AG09309 (cell line): Measurements from ENCODE around the gene TNIK.

Source experiments
- DNase-seq: peaks from one replicate; pipeline ENCODE4 v3.0.0-alpha.2; 2010; ENCODE audit warnings: low read depth
- H3K4me3 ChIP-seq: 2 replicates; pipeline ENCODE4 v1.5.1; 2011; ENCODE audit warnings: mild to moderate bottlenecking, low read depth, low read length, moderate library complexity; ENCODE audit not compliant: control insufficient read depth
- TF ChIP-seq, protein P1 (sequence below): IDR thresholded peaks from 2 replicates; pipeline ENCODE4 v1.5.1; 2011; ENCODE audit warnings: mild to moderate bottlenecking, low read depth, low read length, inconsistent platforms; ENCODE audit not compliant: insufficient read depth, control insufficient read depth; ENCODE audit errors: missing control alignments

Gene TNIK

DNA sequence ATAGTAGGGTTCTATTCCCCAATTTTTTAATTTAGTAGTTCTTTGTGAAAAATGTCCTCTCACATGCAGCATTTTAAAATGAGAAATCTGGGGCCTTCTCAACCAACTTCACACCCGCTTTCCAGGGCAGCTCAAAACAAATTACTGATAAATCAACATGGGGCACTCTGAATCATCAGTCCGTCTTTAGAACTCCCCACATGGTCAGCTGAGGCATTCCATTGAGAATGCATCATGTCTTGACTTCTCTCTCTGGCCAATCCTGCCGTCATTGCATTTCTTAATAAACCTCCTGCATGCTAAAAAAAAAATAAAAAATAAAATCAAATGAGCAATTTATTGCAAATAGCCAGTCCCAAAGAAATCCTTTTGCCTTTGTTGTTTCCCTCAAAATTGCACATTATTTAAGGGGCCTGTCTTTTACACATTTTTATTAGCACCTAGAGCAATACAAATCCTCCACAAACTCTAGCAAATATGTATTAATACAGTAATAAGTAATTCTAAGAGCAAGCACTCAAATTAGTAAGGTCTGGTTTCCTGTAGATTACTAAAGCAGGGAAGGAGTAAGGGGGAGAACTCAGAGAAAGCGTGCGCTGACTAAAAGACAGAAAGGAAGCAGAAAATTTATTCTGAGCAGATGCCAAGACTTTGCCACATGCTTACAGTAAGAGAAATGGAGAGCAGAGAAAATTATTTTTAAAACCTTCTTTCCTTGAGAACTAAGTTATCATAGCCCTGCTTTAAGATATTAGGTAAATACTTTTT, 175.7 kb downstream of the TNIK start:
- no peak overlapping the region for H3K4me3 ChIP-seq
- TF ChIP-seq, protein P1, sequence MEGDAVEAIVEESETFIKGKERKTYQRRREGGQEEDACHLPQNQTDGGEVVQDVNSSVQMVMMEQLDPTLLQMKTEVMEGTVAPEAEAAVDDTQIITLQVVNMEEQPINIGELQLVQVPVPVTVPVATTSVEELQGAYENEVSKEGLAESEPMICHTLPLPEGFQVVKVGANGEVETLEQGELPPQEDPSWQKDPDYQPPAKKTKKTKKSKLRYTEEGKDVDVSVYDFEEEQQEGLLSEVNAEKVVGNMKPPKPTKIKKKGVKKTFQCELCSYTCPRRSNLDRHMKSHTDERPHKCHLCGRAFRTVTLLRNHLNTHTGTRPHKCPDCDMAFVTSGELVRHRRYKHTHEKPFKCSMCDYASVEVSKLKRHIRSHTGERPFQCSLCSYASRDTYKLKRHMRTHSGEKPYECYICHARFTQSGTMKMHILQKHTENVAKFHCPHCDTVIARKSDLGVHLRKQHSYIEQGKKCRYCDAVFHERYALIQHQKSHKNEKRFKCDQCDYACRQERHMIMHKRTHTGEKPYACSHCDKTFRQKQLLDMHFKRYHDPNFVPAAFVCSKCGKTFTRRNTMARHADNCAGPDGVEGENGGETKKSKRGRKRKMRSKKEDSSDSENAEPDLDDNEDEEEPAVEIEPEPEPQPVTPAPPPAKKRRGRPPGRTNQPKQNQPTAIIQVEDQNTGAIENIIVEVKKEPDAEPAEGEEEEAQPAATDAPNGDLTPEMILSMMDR, result no peak
- peak; percentile 82 for DNase-seq

DNA sequence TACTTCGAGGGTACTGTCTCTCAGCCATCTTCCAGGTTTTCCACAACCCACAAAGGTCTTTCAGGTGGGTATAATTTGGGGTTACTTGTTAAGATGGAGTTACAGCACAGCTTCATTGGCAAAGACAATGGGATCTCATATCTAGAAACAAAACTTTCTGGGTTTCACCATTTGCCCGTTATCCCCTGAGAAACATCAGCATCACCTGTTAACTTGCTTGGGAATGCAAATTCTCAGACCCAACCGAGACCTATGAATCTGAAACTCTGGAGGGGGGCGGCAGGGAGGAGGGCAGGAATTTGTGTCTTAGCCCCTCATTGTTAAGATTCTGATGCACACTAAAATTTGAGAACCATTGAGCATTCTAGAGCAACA, 176.4 kb downstream of the TNIK start:
- no peak for DNase-seq
- TF ChIP-seq, protein P1, result no peak
- H3K4me3 ChIP-seq, result no peak overlapping the region

DNA sequence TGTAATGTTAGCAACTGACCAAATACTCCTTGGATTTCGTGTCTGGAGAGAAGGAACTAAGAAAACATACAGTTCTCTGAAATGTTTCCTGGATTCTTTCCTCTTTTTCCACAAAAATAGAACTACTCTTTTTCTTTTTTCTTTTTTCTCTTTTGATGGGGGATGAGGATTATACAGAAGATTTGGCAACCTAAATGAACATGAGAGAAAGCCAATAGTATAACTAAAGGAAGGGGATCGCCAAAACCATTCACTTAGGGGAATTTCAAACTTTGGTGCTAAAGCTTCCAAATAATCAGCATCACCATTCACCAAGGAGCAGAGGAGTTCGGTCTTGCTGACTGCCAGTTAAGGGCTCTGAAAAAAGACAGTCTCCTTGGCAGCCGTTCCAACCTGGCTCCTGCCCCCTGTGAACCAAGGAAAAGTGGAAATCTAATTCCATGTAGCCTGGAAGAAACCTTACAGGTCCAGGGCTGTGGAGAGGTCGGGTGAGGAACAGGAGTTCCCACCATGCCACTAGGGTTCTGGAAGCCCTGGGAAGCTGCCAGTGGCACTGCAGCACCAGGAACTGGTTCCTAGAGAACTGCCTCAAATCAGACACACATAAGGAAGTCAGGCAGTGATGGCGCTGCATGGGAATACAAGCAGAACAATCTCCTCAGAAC, 176.9 kb downstream of the TNIK start:
- no peak for DNase-seq
- no peak overlapping the region for H3K4me3 ChIP-seq

DNA sequence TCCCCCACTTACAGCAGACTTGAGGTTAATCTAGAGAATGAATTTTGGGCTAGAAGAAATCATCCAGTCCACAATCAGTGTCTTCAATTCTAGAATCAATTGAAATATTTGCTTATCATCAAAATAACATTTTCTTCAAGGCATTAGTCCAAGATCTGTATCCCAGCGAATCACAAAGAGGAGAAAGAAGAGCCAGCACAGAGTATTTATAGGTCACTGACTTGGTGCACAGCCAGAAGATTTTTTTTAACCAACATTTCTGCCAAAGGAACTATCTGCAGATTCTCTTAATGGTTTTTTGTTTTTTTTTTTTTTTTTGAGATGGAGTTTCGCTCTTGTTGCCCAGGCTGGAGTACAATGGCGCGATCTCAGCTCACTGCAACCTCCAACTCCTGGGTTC, 178.2 kb downstream of the TNIK start:
- peak; percentile 20 for DNase-seq
- TF ChIP-seq, protein P1, result no peak

More for the DNA sequence above, 176.9 kb downstream of the TNIK start:
- TF ChIP-seq, protein P1, result no peak

DNA sequence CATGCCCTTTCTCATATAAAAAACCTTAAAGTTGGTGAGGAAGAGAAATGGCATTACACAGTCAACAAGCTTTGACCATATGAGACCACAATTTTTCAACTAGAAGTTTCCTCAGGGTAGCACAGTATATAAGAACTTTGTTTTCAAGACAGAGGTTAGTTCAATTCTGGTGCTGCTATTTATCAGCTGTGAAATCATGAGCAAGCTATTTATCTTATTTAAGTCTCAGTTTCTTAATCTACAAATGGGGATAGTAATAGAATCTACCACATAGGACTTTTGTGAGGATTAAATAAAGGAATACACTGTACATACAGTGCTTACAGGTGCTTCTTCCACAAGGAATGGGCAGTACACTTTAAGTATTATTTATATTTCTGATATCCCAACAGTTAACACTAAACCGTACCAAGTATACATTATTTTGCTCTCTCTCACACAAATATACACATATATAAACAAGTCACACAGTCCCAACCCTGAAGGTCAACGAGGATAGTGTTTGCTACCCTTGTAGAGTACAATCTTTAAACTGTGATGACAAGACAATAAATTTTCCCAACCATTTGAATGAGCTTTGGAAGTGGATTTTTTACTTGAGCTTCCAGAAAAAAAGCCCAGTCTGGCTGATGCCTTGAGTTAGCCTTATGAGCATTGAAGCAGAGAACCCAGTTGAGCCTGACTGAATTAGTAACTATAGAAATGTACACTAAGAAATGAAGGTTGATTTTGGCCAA, 178.8 kb downstream of the TNIK start:
- TF ChIP-seq, protein P1, result no peak
- no peak for DNase-seq
- H3K4me3 ChIP-seq, result no peak overlapping the region

More for the DNA sequence above, 178.2 kb downstream of the TNIK start:
- H3K4me3 ChIP-seq, result no peak overlapping the region

DNA sequence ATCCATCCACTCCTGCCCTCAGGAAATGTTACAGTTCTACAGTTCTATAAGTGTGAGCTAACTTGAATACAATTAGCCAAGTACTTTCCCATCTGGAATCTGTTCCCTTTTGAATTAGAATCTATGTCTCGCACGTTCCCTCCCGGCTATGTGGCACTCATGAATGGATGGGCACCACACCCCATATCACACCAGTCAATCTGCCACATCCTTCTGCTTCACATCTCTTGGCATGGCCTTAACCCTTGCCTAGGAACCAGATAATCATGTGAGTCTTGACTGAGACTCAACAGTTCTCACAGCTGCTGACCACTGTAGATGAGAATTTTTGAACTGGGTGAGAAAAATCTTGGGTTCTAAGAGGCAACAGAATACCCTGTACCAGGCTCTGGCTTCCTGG, 180.2 kb downstream of the TNIK start:
- TF ChIP-seq, protein P1, result no peak
- DNase-seq, result no peak
- no peak overlapping the region for H3K4me3 ChIP-seq
